Measurements from ENCODE around the gene ANKRD12. TPM values are rescaled to one million over a fixed set of nuclear protein-coding genes. Genes with fewer than 3 reads are reported as not detected.
"Not testable (repeated sequence)": the region's sequence is repeated elsewhere in the genome, so short reads cannot be mapped to it uniquely, and the experiment has no call there.

ANKRD12 gene
- total RNA-seq, 2 donors from 2014 or later = 45.6 to 51.5 TPM

DNA sequence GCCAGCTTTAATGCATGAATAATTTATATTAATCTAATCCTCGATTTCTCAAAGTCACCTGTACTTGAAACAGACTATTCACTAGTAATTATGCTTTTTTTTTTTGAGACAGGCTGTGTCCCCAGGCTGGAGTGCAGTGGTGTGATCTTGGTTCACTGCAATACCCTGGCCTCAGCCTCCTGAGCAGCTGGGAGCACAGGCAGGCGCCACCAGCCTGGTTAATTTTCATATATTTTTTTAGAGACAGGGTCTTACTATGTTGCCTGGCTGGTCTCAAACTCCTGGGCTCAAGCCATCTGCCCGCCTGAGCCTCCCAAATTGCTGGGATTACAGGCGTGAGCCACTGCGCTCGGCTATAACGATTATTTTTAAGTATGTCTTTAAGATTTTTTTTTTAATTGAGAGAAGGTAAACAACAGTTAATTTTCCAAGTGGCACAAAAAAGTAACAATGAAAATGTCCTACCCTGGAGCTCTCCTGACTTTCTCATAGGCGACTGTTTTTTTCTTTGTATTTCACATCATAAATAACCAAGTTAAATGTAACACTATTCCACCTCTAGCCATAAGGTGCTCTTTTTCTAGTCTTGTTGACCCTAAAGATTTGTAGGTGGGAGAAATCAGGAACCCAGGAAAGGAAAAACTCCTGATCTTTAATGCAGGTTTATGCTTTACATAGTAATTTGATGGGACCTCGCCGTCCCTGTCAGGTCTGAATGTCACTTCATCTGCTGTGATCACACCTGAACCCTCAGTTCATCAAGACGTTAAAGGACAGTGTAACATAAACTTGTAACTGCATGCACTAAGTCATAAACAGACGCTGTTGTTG lies 1.3 kb upstream of the ANKRD12 start:
- intact Hi-C loops (cut with DNase I) = loop anchor here (5.0 kb wide), 1 partner anchor 33 kb away; the partner anchor contains the start of gene NDUFV2 (in 2 of the 2)
- DNase-seq (no peak), ATAC-seq (no peak)

GRCh38 chr18:9135912-9136314 lies 668 bp upstream of the ANKRD12 start:
- intact Hi-C loops (cut with DNase I) = loop anchor here (5.0 kb wide), 1 partner anchor 34 kb away; the partner anchor contains the start of gene NDUFV2 (in 2 of the 2)
- ATAC-seq (peak; percentile 3 to 26), DNase-seq (peak; percentile 26)

GRCh38 chr18:9137168-9138066 lies 836 bp downstream of the ANKRD12 start:
- ATAC-seq = peak; percentile 39 to 47
- intact Hi-C loops (cut with DNase I) = loop anchor here (5.0 kb wide), 1 partner anchor 35 kb away; the partner anchor contains the start of gene NDUFV2 (in 2 of the 2)
- DNase-seq = peak; percentile 76

DNA sequence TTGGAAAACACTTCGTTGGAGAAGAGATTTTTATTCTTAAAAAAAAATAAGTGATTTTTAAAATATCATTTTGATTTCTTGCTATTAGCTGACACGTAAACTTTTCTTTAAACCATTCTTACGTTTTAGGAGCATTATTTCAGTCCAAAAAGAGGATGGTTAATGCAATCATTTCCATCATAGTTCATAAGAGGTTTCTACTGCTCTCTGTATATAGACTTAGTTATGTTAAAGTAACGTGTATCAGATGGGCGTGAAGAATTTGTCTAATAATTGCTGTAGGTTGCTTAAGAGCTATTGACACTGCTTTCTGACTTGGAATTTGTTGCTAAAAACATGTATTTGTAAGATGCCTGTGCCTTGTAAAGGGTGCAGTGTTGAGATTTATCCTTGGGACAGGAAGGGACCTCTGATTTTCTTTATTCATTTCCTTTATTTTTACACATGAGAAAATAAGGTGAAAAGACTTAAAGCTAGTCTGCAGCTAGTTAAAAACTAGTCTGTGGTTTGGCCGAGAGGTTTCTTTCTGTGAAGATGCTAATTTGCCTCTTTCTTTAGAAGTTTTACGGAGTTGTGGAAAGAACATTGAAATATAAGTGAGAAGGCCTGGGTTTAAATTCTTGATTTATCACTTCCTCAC lies 2.9 kb downstream of the ANKRD12 start:
- intact Hi-C loops (cut with DNase I) = loop anchor here (5.0 kb wide), 1 partner anchor 37 kb away; the partner anchor contains the start of gene NDUFV2 (in 2 of the 2)
- DNase-seq (no peak), ATAC-seq (no peak)

GRCh38 chr18:9140381-9140780 lies 3.8 kb downstream of the ANKRD12 start:
- ATAC-seq (no peak), DNase-seq (no peak)
- intact Hi-C loops (cut with DNase I) = no loop called here

GRCh38 chr18:9140984-9141383 lies 4.4 kb downstream of the ANKRD12 start:
- DNase-seq (no peak), ATAC-seq (no peak)
- intact Hi-C loops (cut with DNase I) = no loop called here

- DNase-seq (no peak), ATAC-seq (no peak)
- intact Hi-C loops (cut with DNase I) = loop anchor here in 1 of 2 donors (5.0 kb wide), 1 partner anchor 69 kb away; no protein-coding TSS in a partner anchor
Observed at GRCh38 chr18:9146224-9146623, 9.6 kb downstream of the ANKRD12 start.

DNA sequence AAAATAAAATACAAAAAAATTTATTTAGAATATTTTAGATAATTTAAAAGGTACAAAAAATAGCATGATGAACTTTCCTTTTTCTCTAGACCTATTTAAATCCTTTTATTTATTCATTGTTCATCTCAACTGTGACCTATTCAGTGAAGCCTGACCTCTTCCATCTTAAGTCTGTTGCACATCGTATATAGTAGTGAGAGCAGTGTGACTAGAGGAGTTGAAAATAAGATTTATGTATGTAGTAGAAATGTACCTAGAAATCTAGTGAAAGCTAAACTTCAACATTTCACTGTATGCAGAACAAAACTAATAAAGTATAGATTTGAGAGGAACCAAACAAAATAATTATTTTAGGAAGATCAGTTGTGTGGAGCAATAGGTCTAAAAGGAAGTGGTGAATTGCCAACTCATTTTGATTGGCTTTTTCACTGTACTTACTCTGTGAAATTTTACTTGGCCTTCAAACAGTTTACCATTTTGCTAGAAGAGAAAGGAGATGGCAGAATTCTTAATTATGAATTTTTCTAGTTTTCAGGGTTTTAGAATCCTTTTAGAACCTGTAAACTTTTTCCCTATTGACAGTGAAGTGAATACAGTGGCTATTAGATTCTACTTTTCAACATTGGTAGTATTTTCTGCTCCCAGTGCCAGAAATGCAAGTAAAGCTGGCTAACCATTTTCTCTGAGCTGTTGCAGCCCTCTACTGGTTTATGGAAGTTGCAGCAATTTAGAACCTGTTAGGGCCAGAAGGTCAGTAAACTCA lies 11.0 kb downstream of the ANKRD12 start:
- ATAC-seq (peak; percentile 89 to 92), DNase-seq (no peak)

DNA sequence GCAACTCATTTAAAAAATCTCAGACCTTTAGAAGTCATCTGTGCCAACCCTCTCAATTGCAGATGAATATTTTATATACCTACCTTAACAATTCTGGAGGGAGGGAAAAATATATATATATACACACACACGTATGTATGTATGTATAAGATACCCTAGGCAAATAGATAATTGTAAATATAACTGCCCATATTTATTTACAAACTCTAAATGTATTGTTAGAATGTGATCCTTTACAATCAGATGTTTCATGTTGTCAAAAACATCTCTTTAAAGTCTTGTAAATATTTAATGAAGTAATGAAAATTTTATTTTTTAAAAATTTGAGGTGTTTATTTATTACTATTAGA lies 11.6 kb downstream of the ANKRD12 start:
- intact Hi-C loops (cut with DNase I) = loop anchor here in 1 of 2 donors (5.0 kb wide), 1 partner anchor 71 kb away; no protein-coding TSS in a partner anchor
- no peak for ATAC-seq
- no peak for DNase-seq

More for the DNA sequence above, 11.0 kb downstream of the ANKRD12 start:
- intact Hi-C loops (cut with DNase I) = loop anchor here in 1 of 2 donors (5.0 kb wide), 1 partner anchor 70 kb away; no protein-coding TSS in a partner anchor

DNA sequence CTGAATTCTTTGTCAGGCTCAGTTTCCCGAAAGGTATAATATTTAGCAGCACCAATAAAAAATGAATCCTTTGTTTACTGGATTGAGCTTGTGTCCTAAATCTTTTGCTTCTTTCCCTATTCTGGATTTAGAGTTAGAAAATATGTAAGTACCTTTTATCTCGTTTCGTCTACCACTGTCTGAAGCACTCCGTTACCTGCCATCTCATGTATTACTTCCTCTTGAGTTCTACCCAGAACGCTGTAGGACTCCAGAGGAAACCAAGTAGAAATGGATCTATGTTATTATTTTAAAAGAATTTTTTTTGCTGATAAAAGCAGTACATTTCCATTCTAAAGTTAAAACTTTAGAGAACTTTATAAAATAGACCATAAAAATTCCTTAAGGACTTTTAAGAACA lies 13.5 kb downstream of the ANKRD12 start:
- ATAC-seq (no peak), DNase-seq (no peak)
- intact Hi-C loops (cut with DNase I) = loop anchor here in 1 of 2 donors (2.0 kb wide), 1 partner anchor 77 kb away; no protein-coding TSS in a partner anchor

- DNase-seq (no peak), ATAC-seq (no peak)
- intact Hi-C loops (cut with DNase I) = no loop called here
Observed at GRCh38 chr18:9153256-9153655, 16.7 kb downstream of the ANKRD12 start.

- DNase-seq (no peak), ATAC-seq (no peak)
- intact Hi-C loops (cut with DNase I) = no loop called here
Observed at GRCh38 chr18:9156604-9157249, 20.1 kb downstream of the ANKRD12 start.

GRCh38 chr18:9157806-9158205 lies 21.2 kb downstream of the ANKRD12 start:
- ATAC-seq = no peak
- no peak for DNase-seq
- intact Hi-C loops (cut with DNase I) = no loop called here

GRCh38 chr18:9160014-9160413 lies 23.4 kb downstream of the ANKRD12 start:
- DNase-seq (no peak), ATAC-seq (no peak)
- intact Hi-C loops (cut with DNase I) = no loop called here

DNA sequence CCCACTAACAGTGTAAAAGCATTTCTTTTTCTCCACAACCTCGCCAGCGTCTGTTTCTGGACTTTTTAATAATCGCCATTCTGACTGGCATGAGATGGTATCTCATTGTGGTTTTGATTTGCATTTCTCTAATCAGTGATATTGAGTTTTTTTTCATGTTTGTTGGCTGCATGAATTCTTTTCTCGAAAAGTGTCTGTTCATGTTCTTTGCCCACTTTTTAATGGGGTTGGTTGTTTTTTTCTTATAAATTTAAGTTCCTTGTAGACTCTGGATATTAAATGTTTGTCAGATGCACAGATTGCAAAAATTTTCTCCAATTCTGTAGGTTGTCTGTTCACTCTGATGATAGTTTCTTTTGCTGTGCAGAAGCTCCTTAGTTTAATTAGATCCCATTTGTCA lies 26.1 kb downstream of the ANKRD12 start:
- intact Hi-C loops (cut with DNase I); DNase-seq; ATAC-seq: not testable (repeated sequence)

DNA sequence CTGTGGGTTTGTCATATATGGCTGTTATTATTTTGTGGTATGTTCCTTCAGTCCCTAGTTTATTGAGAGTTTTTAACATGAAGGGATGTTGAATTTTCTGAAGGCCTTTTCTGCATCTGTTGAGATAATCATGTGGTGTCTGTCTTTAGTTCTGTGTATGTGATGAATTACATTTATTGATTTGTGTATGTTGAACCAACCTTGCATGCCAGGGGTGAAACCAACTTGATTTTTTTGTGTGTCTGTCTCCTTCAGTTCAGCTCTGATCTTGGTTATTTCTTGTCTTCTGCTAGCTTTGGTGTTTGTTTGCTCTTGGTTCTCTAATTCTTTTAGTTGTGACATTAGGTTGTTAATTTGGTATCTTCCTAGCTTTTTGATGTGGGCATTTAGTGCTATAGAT lies 27.6 kb downstream of the ANKRD12 start:
- intact Hi-C loops (cut with DNase I); DNase-seq; ATAC-seq: not testable (repeated sequence)

DNA sequence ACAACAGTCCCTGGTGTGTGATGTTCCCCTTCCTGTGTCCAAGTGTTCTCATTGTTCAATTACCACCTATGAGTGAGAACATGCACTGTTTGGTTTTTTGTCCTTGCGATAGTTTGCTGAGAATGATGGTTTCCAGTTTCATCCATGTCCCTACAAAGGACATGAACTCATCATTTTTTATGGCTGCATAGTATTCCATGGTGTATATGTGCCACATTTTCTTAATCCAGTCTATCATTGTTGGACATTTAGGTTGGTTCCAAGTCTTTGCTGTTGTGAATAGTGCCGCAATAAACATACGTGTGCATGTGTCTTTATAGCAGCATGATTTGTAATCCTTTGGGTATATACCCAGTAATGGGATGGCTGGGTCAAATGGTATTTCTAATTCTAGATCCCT lies 29.3 kb downstream of the ANKRD12 start:
- ATAC-seq; DNase-seq; intact Hi-C loops (cut with DNase I): not testable (repeated sequence)

DNA sequence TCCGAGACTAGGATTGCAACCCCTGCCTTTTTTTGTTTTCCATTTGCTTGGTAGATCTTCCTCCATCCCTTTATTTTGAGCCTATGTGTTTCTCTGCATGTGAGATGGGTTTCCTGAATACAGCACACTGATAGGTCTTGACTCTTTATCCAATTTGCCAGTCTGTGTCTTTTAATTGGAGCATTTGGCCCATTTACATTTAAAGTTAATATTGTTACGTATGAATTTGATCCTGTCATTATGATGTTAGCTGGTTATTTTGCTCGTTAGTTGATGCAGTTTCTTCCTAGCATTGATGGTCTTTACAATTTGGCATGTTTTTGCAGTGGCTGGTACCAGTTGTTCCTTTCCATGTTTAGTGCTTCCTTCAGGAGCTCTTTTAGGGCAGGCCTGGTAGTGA lies 32.9 kb downstream of the ANKRD12 start:
- intact Hi-C loops (cut with DNase I); DNase-seq; ATAC-seq: not testable (repeated sequence)

All from left cardiac atrium (tissue), 4 donors.